AG08395 (cell line): ENCODE data around the gene G6PD.

Source experiments
- DNase-seq: peaks from one replicate; pipeline ENCODE4 v3.0.0; 2012; ENCODE audit warnings: mixed read lengths, low spot score

The G6PD gene

GRCh38 chrX:154487518-154488290 is 58.9 kb downstream of the G6PD start:
- no peak for DNase-seq

GRCh38 chrX:154486396-154487207 is 60.0 kb downstream of the G6PD start, which contains the start of gene UBL4A:
Gene UBL4A, minus strand, starts transcription at chrX:154486615. Its CDS starts 31 bp downstream, at chrX:154486584.
- peak; percentile 38 for DNase-seq

GRCh38 chrX:154486052-154486395 is 60.6 kb downstream of the G6PD start:
- no peak for DNase-seq

GRCh38 chrX:154485150-154486051 is 61.2 kb downstream of the G6PD start:
- DNase-seq: no peak

- DNase-seq: no peak
Measured at GRCh38 chrX:154484255-154485149, 62.1 kb downstream of the G6PD start.

GRCh38 chrX:154483325-154483724 is 63.3 kb downstream of the G6PD start:
- DNase-seq: no peak

- no peak for DNase-seq
Measured at GRCh38 chrX:154482786-154483185, 63.9 kb downstream of the G6PD start.

GRCh38 chrX:154481911-154482601 is 64.6 kb downstream of the G6PD start:
- no peak for DNase-seq
